Measurements from ENCODE around the gene RIPOR2.

RIPOR2 gene

DNA sequence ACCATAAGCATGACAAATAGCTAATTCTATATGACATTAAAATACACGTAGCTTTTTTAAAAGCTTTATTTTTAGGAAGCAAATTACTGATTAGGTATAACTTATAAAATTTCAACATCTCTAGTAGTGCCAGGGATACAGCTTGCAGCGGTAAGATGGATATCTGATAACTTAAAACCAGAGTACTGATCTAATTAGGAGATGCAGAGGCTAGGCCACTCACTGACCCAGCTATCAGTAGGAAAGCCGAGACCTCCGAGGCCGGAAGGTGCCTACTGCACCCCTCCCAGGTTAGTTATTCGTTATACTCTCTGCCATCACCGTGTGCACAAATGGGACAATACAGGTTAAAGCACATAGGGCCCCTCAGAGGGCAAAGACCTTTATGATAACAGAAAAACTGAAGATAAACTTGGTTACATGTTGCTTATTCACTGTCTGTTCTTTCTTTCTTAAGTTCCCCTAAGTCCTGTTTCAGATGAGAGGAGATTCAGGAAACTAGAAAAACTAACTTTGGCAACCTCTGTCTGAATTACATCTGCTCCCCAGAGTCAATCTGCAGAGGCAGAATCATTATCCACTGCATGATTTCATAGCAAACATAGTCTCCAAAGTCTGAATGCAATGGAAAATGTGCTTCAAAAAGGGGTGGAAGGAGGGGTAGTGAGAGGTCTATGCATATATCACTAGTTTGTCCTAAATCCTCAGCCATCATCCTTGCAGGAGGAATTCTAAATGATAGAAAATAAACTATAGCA lies 60.8 kb downstream of the RIPOR2 start:
- no peak for DNase-seq

DNA sequence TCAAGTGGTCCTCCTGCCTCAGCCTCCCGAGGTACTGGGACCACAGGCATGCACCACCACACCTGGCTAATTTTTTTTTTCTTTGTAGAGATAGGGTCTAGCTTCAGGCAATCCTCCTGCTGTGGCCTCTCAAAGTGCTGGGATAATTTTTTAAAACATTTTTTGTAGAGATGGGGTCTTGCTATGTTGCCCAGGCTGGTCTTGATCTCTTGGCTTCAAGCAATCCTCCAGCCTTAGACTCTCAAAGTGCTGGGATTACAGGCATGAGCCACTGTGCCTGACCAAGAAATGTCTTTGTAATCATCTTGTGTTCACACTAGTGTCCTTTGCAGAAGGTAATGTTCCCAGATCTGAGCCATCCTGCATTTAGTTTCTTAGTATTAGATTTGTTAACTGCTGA lies 61.6 kb downstream of the RIPOR2 start:
- DNase-seq, result no peak

- DNase-seq, result no peak
Measured at GRCh38 chr6:24872779-24873178, 63.0 kb downstream of the RIPOR2 start.

DNA sequence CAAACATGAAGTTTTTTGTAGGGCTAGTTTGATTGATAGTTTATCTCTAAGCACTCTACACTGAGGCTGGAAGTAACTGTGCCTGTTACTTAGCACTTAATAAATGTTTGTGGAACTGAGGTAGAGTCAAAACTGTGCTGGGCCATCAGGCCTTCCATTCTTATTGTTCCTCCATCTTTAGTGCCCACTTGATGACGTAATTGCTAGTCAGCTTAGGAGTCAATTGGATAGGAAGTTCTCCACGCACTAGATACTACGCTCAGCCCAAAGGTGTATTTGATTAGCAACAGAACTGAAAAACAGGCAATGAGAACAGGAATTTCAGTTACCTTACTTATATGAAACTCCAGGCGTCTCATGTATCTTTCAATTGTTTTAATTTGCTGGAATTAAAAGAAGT lies 67.0 kb downstream of the RIPOR2 start:
- DNase-seq, result no peak

GRCh38 chr6:24867104-24867703 lies 68.6 kb downstream of the RIPOR2 start:
- no peak for DNase-seq

- DNase-seq, result no peak
Measured at GRCh38 chr6:24865161-24865560, 70.6 kb downstream of the RIPOR2 start.

DNA sequence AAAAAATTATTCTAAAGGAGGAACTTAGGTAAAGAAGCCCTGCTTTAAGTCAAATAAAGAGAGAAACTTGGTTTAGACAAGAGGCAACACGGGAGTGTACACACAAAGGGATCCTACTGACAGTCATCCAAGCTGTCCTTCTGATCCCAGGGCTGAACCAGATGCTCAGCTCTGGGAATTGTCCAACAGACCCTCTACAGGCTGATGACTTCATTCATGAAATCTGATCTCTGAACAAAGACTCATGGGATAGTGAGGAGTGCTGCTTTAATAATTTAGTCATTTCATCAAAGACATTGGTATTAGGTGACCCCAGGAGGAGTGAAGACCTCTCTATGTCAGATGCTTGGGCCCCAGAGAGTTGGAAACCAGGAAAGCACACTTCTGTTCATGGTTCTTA lies 71.4 kb downstream of the RIPOR2 start:
- no peak for DNase-seq

GRCh38 chr6:24861934-24862333 lies 73.8 kb downstream of the RIPOR2 start:
- no peak for DNase-seq

- no peak for DNase-seq
Measured at GRCh38 chr6:24859608-24860200, 76.1 kb downstream of the RIPOR2 start.

GRCh38 chr6:24859132-24859531 lies 76.6 kb downstream of the RIPOR2 start:
- DNase-seq, result peak; percentile 35

DNA sequence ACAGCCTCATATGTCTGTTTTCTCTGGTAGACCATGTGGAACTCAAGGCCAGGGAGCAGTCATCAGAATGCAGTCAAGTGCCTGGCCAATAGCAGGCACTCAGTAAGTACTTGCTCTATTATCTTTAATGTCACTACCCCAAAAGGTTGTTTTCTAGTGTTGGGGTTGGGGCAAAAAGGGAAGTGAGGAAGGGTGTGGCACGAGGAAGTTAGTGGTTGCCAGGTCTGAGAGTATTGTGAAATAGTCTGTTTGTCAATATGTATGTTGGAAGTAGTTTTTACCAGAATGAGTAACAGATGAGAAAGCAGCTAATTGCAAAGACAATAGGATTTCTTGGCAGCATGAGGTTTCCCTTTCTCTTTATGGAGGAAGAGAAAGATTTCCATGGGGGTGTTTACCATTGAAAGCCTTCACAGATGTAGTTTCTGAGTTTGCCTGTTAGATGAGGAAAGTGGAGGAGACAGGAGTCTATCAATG lies 77.5 kb downstream of the RIPOR2 start:
- no peak for DNase-seq

DNA sequence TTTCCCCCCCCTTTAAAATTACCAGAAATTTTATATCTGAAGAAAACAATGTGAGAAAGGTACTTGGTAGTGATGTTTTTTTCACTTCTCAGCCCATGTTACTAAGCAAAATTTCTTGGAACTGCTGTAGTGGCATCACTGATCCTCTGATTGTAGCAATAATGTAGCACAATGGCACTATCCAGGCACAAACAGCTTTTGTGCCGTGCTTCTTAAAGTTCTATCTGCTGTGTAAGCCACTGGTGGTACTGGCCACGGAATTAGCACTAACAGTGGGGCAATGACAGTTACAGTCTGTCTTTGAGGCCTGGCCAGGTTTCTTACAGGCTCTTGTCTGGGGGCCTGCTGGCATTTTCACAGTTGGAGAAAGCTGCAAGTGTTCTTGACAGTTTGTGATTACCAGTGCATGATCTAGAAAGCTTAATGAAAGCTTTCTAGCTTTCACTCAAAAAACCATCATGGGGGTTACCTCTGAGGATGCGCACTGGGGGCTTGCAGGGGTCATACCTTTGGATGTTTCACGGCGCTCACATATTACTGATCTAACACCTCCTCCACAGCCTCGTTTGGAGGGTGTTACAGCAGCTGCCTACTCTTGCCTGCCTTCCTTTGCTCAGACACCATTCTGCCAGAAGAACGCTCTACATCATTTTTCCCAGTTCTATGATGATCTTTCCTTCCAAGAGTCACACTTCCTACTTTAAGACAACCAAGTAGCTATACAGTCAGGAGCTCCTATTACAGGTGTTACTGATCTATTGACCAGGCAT lies 78.7 kb downstream of the RIPOR2 start:
- no peak for DNase-seq

- no peak for DNase-seq
Measured at GRCh38 chr6:24856246-24856599, 79.5 kb downstream of the RIPOR2 start.

DNA sequence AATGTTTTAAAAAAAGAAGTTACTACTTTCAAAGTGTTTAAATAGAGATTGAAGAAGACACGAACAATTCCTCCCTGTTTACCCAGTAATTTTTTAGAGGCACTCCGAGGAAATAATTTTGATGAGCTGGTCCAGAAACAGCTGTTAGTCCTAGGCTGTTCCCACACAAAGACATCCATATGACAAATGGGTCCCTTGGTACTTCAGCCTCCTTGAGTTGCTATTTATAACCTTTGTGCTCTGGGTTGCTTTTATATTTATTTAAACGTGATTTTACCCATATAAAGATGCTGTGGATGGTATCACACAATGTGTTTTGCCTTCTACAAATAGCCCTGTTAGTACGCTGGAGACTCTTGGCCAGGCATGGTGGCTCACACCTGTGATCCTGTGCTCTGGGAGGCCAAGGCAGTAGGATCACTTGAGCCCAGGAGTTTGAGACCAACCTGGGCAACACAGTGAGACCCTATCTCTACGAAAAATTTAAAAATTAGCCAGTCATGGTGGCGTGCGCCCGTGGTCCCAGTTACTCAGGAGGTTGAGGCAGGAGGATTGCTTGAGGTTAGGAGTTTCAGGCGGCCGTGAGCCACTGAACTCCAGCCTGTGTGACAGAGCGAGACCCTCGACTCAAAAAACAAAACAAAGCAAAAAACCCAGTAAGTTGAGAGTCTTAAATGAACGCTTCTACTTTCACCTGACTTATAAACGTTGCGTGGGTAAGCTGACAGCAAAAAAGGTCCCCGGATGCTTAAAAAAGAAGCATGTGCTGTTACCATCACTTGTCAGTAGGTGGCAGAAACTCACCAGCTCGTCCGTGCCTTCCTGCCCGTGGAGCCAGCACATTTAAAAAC lies 80.1 kb downstream of the RIPOR2 start:
- peak; percentile 66 for DNase-seq

GRCh38 chr6:24854077-24854666 lies 81.6 kb downstream of the RIPOR2 start:
- no peak for DNase-seq

DNA sequence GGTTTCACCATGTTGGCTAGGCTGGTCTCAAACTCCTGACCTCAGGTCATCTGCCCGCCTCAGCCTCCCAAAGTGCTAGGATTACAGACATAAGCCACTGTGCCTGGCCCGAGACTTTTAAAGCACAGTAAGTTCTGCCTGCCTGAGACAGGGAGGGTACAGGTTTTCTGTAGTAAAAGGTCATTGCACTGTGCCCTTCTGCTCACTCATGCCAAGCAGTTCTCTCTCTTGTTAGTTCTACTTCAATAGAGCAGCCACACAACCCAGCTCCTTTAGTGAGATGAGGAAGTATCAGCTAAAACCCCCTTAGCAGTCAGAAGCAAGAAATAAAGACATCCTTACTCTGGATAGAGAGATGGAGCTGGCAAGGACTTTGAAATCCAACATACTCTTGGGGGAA lies 84.7 kb downstream of the RIPOR2 start:
- DNase-seq, result no peak

DNA sequence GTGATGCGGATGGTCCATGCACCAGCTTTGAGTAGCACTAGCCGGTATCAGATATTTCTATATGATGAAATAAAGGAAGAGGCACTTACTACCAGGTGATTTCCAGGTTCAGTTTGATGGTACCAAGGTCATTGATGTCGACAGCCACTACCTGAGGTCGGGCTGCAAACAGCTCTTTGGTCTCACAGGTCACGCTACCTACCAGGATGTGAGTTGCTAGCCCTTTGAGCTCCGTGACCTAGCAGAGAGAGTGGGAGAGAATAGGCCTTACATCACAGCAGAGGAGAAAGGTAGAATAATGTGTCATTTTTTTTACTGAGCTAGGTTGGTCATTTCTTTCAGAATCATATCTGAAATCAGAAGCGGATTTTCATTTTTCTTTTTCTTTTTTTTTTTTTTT lies 86.0 kb downstream of the RIPOR2 start:
- no peak for DNase-seq

DNA sequence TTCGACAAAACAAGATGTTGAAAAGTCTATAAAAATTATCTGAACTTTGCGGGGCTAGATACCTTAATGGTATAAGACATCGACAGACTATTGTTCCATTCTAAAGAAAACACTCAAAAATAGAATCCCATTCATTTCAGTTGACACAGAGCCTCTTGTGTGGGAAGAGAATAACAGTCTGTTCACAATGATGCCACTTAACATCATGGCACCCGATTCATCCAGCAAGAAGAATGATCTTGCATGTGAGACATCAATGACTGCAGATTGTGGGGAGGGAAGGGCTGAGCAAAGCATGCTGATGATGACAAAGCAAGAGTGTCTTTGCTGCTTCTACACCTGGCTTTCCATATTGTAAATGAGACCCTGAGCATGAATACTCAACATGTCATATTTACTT lies 87.3 kb downstream of the RIPOR2 start:
- DNase-seq, result no peak

GRCh38 chr6:24847402-24847801 lies 88.4 kb downstream of the RIPOR2 start:
- DNase-seq, result no peak

- no peak for DNase-seq
Measured at GRCh38 chr6:24845578-24845977, 90.2 kb downstream of the RIPOR2 start.

GRCh38 chr6:24844903-24845302 lies 90.9 kb downstream of the RIPOR2 start:
- DNase-seq, result no peak

DNA sequence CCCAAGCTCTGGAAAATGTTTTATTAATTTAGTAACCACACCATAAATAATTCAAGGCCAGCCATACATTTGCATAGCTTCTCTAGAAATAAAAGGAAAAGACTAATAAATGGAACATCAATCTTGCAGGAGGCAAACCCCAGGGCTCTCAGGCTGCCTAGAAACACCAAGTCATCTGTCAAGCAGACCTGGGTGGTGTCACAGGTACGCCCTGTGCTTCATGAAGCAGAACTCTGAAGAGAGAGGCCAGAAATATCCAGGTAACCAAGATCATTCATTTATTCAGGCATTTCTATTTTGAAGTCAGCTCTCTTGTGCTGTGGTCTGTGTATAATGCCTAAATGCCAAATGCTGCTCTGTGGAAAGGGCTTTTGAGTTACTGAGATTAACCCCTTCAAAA lies 91.7 kb downstream of the RIPOR2 start:
- DNase-seq, result no peak

Data from activated naive CD4-positive, alpha-beta T cell treated with anti-CD3 and anti-CD28 coated beads, Interleukin-2, amount 50 U/mL, for 16 hours (primary cell).